Muscle of back (tissue), 11 donors: ENCODE results near the gene ELP2. TPM values are rescaled to one million over a fixed set of nuclear protein-coding genes. Genes with fewer than 3 reads are reported as not detected.

ENCODE experiments used
- DNase-seq, 3 donors: peaks; one replicate each; pipeline versions ENCODE4 v3.0.0 to v3.0.0-alpha.2; 2013
- polyA plus RNA-seq, 10 donors: library from polyadenylated mRNA; unstranded; fragments of 120-200 nt; gene quantifications; one replicate each; pipeline ENCODE4 v1.2.1, GENCODE V29; 2013; ENCODE audit not compliant: insufficient read length in 10 of 10

Gene ELP2
- polyA plus RNA-seq, 10 donors = 57.2 to 110 (median 73.3) TPM

DNA sequence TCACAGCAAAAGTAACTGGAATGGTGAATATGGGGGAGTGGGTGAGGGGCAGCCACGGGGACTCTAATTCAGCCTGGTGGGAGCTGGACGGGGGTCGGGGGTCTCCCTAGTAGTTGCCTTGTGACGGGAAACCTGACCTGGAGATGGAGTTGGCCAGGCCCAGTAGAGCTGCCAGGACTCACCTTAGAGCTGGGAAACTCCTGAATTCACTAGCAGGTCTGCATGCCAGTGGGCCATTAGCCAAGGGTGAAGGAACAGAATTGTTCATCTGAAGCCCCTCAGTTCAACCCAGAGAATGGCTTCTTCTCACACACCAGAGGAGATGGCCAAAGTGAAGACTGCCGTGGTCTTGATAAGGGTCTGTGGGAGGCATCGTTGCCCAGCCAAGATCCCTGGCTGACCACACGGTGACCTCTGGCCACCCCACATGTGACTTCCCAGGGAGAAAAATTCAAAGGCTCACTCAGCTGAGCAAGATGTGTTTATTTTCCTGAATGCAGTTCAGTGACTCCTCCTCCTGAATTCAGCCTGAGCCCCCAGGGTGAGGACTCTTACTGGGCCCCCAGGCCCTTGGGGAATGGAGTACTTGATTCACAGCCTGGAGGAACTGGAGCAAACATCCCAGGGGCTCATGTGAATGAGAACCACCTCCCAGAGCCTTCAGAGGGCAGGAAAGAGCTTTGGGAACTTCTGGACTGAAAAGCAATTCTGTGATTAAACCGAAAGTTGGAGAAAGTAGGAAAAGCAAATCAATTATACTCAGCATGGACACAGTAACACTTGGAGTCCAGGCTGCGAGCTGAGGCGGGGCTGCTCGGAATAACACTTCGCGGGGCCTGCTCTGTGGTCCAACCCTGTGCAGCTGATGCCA is 82.8 kb downstream of the ELP2 start:
- DNase-seq = peak in 2 of 3 donors; percentile 32 to 67

DNA sequence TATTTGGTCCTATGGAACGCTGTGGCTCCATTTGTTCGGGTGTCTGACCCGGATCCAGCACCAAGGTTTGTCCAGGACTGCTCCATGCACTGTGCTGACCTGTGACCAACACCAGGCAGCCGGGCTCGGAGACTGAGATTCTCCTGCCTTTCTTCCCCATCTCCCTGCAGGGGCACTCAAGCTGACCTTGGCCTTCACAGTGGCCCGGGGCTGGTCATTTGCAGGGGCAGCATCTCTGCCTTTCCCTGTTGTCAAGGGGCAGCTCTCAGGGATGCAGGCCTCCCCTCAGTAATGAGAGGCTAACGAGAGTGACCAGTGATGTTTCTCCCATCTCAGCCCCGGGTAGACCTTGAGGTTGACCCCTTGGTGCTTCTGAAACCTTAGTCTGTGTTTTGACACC is 85.1 kb downstream of the ELP2 start:
- no peak for DNase-seq

DNA sequence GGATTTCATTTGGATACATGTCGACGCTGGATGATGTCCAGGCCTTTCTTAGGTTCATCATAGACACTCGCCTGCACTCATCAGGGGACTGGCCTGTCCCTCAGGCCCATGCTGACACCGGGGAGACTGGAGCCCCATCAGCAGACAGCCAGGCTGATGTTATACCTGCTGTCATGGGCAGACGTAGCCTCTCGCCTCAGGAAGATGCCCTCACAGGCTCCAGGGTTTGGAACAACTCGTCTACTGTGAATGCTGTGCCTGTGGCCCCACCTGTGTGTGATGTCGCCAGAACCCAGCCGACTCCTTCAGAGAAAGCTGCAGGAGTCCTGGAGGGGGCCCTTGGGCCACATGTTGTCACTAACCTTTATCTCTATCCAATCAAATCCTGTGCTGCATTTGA is 85.9 kb downstream of the ELP2 start:
- no peak for DNase-seq

GRCh38 chr18:36217348-36217747 is 87.6 kb downstream of the ELP2 start:
- DNase-seq = no peak

GRCh38 chr18:36229188-36229587 is 99.5 kb downstream of the ELP2 start:
- DNase-seq = no peak

Other genes starting within 250 kb of the ELP2 start
- 10 to 100 TPM; 35.3 to 46.5 (median 40.7) TPM for gene RPRD1A, start 62.3 kb upstream of the ELP2 start, polyA plus RNA-seq
- gene SLC39A6, start 559 bp upstream of the ELP2 start, polyA plus RNA-seq = 10 to 100 TPM; 30.3 to 42.3 (median 35.3) TPM
- gene MOCOS, start 57.6 kb downstream of the ELP2 start, polyA plus RNA-seq = under 1 TPM; 0.11 to 0.70 (median 0.24) TPM
- gene FHOD3, start 167.8 kb downstream of the ELP2 start, polyA plus RNA-seq = 10 to 100 TPM; 18.0 to 41.0 (median 31.1) TPM